Ishikawa (cell line): ENCODE measurements around the gene URGCP.

ENCODE experiments used
- CEBPB ChIP-seq: IDR thresholded peaks from 2 replicates; pipeline ENCODE4 v1.6.1; 2012
- EP300 ChIP-seq: IDR thresholded peaks from 2 replicates; pipeline ENCODE4 v1.6.1; 2012; ENCODE audit warnings: borderline replicate concordance
- MAX ChIP-seq: IDR thresholded peaks from 2 replicates; pipeline ENCODE4 v1.6.1; 2012
- TAF1 ChIP-seq: IDR thresholded peaks from 2 replicates; pipeline ENCODE4 v1.6.1; 2012; ENCODE audit warnings: low read depth, mild to moderate bottlenecking
- TEAD4 ChIP-seq: IDR thresholded peaks from 2 replicates; pipeline ENCODE4 v1.6.1; 2012
- TF ChIP-seq, protein P1 (sequence below): IDR thresholded peaks from 2 replicates; pipeline ENCODE4 v1.6.1; 2012; ENCODE audit warnings: low read depth, mild to moderate bottlenecking
- TF ChIP-seq, protein P2 (sequence below): IDR thresholded peaks from 2 replicates; pipeline ENCODE4 v1.6.1; 2012

- no peak for TF ChIP-seq EP300
- no peak for TF ChIP-seq TAF1
- no peak for TF ChIP-seq TEAD4
- TF ChIP-seq CEBPB: no peak
- TF ChIP-seq, protein P1, sequence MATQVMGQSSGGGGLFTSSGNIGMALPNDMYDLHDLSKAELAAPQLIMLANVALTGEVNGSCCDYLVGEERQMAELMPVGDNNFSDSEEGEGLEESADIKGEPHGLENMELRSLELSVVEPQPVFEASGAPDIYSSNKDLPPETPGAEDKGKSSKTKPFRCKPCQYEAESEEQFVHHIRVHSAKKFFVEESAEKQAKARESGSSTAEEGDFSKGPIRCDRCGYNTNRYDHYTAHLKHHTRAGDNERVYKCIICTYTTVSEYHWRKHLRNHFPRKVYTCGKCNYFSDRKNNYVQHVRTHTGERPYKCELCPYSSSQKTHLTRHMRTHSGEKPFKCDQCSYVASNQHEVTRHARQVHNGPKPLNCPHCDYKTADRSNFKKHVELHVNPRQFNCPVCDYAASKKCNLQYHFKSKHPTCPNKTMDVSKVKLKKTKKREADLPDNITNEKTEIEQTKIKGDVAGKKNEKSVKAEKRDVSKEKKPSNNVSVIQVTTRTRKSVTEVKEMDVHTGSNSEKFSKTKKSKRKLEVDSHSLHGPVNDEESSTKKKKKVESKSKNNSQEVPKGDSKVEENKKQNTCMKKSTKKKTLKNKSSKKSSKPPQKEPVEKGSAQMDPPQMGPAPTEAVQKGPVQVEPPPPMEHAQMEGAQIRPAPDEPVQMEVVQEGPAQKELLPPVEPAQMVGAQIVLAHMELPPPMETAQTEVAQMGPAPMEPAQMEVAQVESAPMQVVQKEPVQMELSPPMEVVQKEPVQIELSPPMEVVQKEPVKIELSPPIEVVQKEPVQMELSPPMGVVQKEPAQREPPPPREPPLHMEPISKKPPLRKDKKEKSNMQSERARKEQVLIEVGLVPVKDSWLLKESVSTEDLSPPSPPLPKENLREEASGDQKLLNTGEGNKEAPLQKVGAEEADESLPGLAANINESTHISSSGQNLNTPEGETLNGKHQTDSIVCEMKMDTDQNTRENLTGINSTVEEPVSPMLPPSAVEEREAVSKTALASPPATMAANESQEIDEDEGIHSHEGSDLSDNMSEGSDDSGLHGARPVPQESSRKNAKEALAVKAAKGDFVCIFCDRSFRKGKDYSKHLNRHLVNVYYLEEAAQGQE: no peak
- TF ChIP-seq, protein P2, sequence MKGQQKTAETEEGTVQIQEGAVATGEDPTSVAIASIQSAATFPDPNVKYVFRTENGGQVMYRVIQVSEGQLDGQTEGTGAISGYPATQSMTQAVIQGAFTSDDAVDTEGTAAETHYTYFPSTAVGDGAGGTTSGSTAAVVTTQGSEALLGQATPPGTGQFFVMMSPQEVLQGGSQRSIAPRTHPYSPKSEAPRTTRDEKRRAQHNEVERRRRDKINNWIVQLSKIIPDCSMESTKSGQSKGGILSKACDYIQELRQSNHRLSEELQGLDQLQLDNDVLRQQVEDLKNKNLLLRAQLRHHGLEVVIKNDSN: no peak
- TF ChIP-seq MAX: no peak
Observed at GRCh38 chr7:43922726-43923125, 16.3 kb upstream of the URGCP start.
